Type B pancreatic cell (in vitro differentiated cells): ENCODE measurements around the gene FBXL5. TPM values are rescaled to one million over a fixed set of nuclear protein-coding genes. Genes with fewer than 3 reads are reported as not detected.

ENCODE experiments used
- DNase-seq: peaks from one replicate; pipeline ENCODE4 v3.0.0; 2021; ENCODE audit warnings: mixed read lengths; ENCODE audit not compliant: unreplicated experiment; ENCODE audit errors: extremely low spot score
- H3K27ac Mint-ChIP-seq: 2 replicates; pipeline ENCODE4 v1.8.0; 2021; ENCODE audit warnings: mild to moderate bottlenecking, mixed read lengths
- H3K27me3 Mint-ChIP-seq: 2 replicates; pipeline ENCODE4 v1.8.0; 2021; ENCODE audit warnings: mixed read lengths
- H3K36me3 Mint-ChIP-seq: 2 replicates; pipeline ENCODE4 v1.8.0; 2021; ENCODE audit warnings: mixed read lengths
- H3K4me1 Mint-ChIP-seq: one replicate; pipeline ENCODE4 v1.8.0; 2021; ENCODE audit warnings: mixed read lengths; ENCODE audit not compliant: unreplicated experiment
- H3K4me3 Mint-ChIP-seq: 2 replicates; pipeline ENCODE4 v1.8.0; 2021; ENCODE audit warnings: mild to moderate bottlenecking, mixed read lengths
- H3K9me3 Mint-ChIP-seq: 2 replicates; pipeline ENCODE4 v1.8.0; 2021; ENCODE audit warnings: mixed read lengths
- total RNA-seq: library from RNA; stranded (reverse); gene quantifications from 2 replicates; pipeline ENCODE4 v1.2.1, GENCODE V29; 2021; ENCODE audit warnings: low replicate concordance
- TF ChIP-seq, protein P1 (sequence below): fragments of 200-600 bp; sonication (generic); conservative IDR thresholded peaks from 2 replicates; pipeline ENCODE4 v1.5.0; 2021; ENCODE audit warnings: antibody characterized with exemption, mild to moderate bottlenecking

Gene FBXL5
- total RNA-seq, 1 donor from 2014 or later, result 48.4 TPM

DNA sequence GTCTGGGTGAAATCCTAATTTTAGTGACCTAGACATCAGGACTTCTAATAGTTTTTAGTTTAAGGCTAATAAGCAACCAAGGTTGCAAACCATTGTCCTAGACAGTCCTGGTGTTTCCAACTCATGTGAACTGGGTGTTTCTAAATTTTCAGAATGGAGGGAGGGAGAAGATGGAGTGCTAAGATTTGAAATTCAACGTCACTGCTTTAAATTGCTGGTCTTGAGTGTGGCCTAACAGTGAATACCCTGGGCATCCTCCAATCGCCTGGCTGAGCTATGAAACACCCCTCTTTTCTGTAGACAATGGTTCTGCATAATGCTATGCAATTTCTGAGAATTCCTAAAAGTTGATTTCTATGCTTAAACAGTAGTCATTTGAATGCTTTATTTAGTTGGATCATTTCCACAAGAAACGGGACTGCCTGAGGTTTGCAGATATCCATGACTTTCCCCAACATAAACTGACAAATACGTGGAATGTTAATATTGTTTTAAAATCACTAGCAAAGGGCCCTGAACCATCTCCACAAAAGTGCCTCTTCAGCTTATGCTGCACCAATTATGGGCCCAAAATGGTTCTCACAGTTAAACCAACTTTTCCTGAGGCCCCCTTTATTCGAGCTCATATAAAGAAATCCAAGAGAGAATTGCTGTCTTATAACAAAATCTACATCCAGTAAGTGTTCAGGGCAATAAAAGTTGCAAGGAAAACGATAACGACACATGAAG is 1.1 kb downstream of the FBXL5 start:
- DNase-seq, result no peak
- Mint-ChIP-seq H3K36me3 (peaks cover 7% of the 10 kb centered on the region), H3K27ac (peak overlapping the region; percentile 95), H3K4me3 (peak overlapping the region; percentile 99), H3K27me3 (no peaks in the 10 kb centered on the region), H3K9me3 (no peaks in the 10 kb centered on the region), H3K4me1 (peaks cover 36% of the 10 kb centered on the region)
- TF ChIP-seq, protein P1, sequence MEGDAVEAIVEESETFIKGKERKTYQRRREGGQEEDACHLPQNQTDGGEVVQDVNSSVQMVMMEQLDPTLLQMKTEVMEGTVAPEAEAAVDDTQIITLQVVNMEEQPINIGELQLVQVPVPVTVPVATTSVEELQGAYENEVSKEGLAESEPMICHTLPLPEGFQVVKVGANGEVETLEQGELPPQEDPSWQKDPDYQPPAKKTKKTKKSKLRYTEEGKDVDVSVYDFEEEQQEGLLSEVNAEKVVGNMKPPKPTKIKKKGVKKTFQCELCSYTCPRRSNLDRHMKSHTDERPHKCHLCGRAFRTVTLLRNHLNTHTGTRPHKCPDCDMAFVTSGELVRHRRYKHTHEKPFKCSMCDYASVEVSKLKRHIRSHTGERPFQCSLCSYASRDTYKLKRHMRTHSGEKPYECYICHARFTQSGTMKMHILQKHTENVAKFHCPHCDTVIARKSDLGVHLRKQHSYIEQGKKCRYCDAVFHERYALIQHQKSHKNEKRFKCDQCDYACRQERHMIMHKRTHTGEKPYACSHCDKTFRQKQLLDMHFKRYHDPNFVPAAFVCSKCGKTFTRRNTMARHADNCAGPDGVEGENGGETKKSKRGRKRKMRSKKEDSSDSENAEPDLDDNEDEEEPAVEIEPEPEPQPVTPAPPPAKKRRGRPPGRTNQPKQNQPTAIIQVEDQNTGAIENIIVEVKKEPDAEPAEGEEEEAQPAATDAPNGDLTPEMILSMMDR, result no peak

DNA sequence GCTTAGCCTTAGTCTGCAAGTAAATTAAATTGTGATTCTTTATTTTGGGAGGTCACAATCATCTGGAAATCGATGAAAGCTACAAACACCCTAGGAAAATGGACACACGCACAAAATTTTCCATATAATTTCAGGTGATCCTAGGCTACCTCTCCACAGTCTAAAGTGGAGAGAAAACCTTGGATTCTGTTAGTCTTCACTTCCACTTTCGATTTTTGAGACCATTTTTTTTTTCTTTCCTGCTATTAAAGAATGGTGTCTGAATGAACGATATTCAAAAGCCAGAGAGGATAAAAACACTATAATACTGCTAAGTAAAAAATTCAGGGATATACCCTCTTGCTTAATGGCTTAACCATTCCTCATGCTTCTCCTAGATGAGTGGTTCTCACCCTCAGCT is 1.7 kb downstream of the FBXL5 start:
- Mint-ChIP-seq H3K27ac (peak overlapping the region; percentile 95), H3K27me3 (no peaks in the 10 kb centered on the region), H3K4me1 (peaks cover 36% of the 10 kb centered on the region), H3K36me3 (peaks cover 7% of the 10 kb centered on the region), H3K9me3 (no peaks in the 10 kb centered on the region), H3K4me3 (peak overlapping the region; percentile 99)
- TF ChIP-seq, protein P1, result no peak
- no peak for DNase-seq

DNA sequence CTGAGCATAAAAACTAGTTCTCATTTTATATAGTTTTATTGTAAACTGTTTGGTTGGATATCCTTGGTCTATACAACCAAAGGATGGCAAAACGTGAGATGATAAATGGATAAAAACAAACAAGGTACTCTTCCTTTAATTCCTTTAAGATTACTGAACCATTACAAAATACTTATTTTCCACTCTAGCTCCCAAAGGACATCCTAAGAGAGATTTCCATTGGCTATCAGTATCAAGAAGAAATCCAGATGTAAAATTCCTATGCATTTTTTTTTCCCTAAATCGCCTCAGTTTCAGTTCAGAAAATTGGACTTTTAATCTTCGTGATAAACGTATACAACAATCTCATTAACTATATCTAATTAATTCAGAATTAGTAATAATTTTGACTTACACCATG is 2.3 kb downstream of the FBXL5 start:
- H3K27ac Mint-ChIP-seq, result no peak overlapping the region
- no peak for DNase-seq
- peak overlapping the region; percentile 99 for H3K4me3 Mint-ChIP-seq
- peaks cover 7% of the 10 kb centered on the region for H3K36me3 Mint-ChIP-seq
- peaks cover 36% of the 10 kb centered on the region for H3K4me1 Mint-ChIP-seq
- H3K27me3 Mint-ChIP-seq, result no peaks in the 10 kb centered on the region
- no peaks in the 10 kb centered on the region for H3K9me3 Mint-ChIP-seq
- TF ChIP-seq, protein P1, result no peak

DNA sequence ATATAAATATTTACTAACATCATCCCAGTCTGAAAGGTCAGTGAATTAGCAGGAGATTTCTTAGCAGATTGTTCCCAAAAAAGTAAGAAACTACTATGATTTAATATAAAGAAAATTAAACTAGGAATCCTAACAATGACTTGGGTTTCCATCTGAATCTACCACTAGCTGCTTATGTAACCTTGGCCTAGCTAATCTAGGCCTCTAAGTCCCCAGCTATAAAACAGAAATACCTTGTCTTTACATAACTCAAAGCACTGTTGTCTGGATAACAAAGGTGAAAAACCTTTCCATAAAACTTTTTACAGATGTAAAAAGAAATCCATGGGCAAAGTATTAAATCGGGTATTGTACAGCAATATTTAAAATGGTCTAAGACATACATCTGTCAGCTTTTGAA is 3.0 kb downstream of the FBXL5 start:
- no peak for DNase-seq
- Mint-ChIP-seq H3K9me3 (no peaks in the 10 kb centered on the region), H3K27ac (peak overlapping the region; percentile 44), H3K4me1 (peaks cover 36% of the 10 kb centered on the region), H3K36me3 (peaks cover 7% of the 10 kb centered on the region), H3K27me3 (no peaks in the 10 kb centered on the region), H3K4me3 (peak overlapping the region; percentile 99)
- TF ChIP-seq, protein P1, result no peak

DNA sequence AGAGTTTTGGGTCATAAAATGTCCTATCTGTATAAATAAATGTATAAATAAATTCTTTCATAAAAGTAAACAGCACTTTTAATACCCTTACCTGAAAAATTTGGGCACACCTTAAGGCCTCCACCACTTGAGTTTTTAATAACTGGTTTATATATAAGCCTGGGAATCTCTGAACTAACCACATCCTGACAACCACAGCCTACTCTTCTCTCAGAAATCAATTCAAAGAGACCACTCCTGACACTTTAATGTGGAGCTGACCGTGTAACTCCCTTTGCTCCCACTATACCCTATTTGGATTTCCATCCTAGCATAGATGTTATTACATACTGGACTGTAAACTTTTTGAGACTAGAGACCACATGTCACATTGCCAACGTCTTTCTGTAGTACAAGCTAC is 3.5 kb downstream of the FBXL5 start:
- TF ChIP-seq, protein P1, result no peak
- Mint-ChIP-seq H3K4me1 (peaks cover 36% of the 10 kb centered on the region), H3K4me3 (peak overlapping the region; percentile 58), H3K27me3 (no peaks in the 10 kb centered on the region), H3K9me3 (no peaks in the 10 kb centered on the region), H3K27ac (peak overlapping the region; percentile 44), H3K36me3 (peaks cover 7% of the 10 kb centered on the region)
- DNase-seq, result no peak
